ENCODE data around the gene RRP15.

- TF ChIP-seq EZH2 (IDR thresholded peaks at IDR 0.05; ENCODE audit: insufficient read depth, poor library complexity, severe bottlenecking), result no peak
- no peak for TF ChIP-seq EZH2phosphoT487 (IDR thresholded peaks at IDR 0.05; ENCODE audit: insufficient read depth, low read depth)
Measured at GRCh38 chr1:218368686-218369085, 83.6 kb downstream of the RRP15 start.

Data from GM23248 (cell line).